ENCODE data around the gene GNAS.

DNA sequence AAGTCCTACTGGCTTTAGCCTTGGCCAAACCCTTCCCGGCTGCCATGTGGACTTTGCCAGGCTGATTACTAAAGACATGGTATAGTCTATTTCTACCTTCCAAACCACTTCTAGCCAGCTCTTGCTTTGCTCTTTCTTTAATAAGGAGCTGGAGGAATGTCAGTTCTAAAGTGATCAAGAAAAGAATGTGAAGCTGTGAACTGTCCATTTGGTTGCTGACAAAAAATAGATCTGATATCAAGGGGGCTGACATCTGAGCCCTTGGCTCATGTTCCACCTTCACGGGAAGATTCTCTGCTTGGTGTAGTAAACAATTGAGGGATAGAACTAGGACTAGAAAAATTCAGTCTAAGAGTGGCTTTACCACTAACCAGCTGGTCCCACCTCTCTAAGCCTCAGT lies 24.4 kb upstream of the GNAS start:
- TF ChIP-seq GATA3 (IDR thresholded peaks at IDR 0.05; ENCODE audit: low read depth, low read length) (no peak), GATA2 (IDR thresholded peaks at IDR 0.05; ENCODE audit: low read depth, low read length) (no peak)
